VCaP (cell line): ENCODE data around the gene LPP.

Experiments
- H3K27ac ChIP-seq: fragments of 450-650 bp; 2 replicates; pipeline ENCODE4 v1.5.1; 2017
- CTCF ChIP-seq: fragments of 450-650 bp; conservative IDR thresholded peaks from 2 replicates; pipeline ENCODE4 v1.5.1; 2017; ENCODE audit warnings: mild to moderate bottlenecking, moderate library complexity

Gene LPP

GRCh38 chr3:188272481-188273372 lies 118.8 kb downstream of the LPP start:
- H3K27ac ChIP-seq = no peak overlapping the region
- TF ChIP-seq CTCF = no peak

- no peak overlapping the region for H3K27ac ChIP-seq
- TF ChIP-seq CTCF = no peak
These were observed 120.4 kb downstream of the LPP start for GRCh38 chr3:188274249-188274915.

- no peak overlapping the region for H3K27ac ChIP-seq
- no peak for TF ChIP-seq CTCF
These were observed 122.4 kb downstream of the LPP start for GRCh38 chr3:188276375-188276774.

GRCh38 chr3:188278717-188279324 lies 124.9 kb downstream of the LPP start:
- TF ChIP-seq CTCF = no peak
- no peak overlapping the region for H3K27ac ChIP-seq

- peak; percentile 48 for TF ChIP-seq CTCF
- H3K27ac ChIP-seq = no peak overlapping the region
These were observed 125.8 kb downstream of the LPP start for GRCh38 chr3:188279502-188280335.

GRCh38 chr3:188280627-188281026 lies 126.7 kb downstream of the LPP start:
- H3K27ac ChIP-seq = no peak overlapping the region

More at GRCh38 chr3:188280627-188281026, 126.7 kb downstream of the LPP start:
- no peak for TF ChIP-seq CTCF
